Activated effector memory CD4-positive, alpha-beta T cell treated with Interleukin-2 at 50 U/mL for 16 hours (primary cell): ENCODE data around the gene FAM13A.

ENCODE experiments used
- DNase-seq: peaks from one replicate; pipeline ENCODE4 v3.0.0-alpha.2; 2020

The FAM13A gene

DNA sequence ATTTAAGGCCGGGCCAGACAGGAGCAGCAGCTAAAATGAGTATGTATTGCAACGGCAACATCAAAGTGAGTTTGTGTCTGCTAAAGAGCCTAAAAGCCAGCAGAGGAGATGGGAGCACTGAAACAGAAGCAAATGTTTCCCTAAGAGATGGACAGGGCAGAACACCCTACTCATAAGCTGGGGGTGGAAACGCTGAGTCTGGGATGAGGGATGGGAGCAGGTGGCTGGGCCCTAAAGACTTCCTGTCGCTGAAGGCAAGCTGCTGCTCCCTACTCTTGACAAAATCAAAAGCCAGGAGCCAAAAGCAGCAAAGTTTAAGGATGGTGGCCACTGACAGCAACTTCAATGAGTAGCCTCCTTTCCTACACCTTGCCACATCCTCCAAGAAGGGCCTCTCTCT, 318.8 kb downstream of the FAM13A start:
- DNase-seq: no peak

DNA sequence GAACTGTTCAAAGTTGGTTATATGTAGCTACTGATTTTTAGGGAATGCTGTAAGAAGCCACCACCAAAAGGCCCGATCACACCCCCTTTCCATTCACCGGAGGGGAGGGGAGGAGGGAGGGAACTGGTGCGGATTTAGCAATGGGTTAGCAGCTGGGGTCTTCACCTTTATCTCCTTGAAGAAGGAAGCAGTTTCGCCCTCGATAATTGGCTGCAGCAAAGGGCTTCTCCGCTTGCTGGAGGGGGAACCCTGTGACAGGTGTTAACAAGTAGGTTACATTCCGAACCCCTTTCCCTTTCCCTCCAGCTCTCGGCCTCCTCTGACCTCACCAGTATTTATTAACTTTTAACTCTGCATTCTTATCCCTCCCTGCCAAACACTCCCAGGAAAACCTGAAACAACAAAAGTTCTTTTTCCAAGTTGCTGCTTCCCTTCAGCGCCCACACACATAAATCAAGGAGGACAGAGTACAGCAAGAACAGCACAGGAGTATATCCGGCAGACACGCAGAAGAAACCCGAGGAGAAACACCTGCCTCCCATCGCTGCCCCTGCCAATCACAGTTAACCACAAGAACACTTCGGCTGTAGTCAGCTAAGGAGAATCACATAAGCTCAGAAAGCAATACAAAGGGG, 319.6 kb downstream of the FAM13A start:
- DNase-seq: no peak

DNA sequence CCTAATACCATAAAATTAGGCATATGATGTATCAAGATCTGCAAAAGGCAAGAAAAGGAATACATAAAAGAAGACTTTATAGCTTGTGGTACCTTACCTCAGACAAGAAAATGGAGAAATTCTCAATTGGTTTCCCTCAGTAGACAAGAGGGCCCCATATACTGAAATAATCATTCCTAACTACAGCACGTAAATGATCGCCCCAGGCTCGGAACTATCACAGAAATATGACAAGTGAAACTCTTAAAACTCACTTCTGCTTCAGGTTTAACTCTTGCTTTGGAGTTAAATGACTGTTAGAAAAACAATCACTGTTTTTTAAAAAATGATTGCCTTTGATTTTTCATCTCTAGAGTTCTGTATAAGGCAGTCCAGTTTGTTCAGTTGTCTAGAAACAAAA, 320.7 kb downstream of the FAM13A start:
- DNase-seq: no peak

DNA sequence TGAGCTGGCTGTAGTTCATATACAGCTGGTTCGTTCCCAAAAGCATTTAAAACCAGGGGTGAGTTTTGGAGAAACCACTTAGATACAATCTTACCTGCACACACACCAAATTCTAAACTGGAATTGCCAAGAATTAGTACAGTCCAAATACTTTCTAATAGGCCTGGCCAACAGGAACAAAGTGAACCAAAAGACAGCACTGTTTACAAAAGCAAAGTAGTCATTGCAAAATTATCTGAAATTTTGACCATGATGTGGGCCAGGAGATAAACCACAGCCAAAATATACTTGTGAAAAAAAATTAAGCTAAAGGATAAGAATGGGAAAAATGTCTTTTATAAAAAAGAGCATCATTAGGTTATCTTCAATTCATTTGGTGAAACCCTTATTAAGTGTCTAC, 321.4 kb downstream of the FAM13A start:
- DNase-seq: no peak

DNA sequence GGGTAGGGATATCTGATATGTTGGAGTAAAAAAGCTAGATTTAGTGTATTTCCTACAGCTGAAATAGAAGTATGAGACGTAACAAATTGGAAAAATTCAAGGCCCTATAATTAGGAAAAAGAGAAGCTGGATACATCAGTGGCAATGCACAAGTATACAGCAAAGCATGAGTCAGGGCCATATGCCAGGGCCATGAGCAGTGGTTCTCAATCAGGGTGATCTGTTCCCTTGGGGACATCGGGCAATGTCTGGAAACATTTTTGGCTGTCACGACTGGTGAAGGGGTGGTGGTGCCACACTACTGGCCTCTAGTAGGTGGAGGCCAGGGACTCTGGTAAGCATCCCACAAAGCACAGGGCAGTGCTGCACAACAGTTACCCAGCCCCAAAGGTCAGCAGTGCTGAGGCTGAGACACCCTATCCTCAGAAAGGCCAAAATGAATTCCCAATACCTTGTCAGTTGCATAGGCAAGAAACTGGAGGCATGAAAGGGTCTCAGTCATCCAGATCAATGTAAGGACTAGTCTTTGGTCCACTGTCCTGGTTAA, 322.5 kb downstream of the FAM13A start:
- no peak for DNase-seq

DNA sequence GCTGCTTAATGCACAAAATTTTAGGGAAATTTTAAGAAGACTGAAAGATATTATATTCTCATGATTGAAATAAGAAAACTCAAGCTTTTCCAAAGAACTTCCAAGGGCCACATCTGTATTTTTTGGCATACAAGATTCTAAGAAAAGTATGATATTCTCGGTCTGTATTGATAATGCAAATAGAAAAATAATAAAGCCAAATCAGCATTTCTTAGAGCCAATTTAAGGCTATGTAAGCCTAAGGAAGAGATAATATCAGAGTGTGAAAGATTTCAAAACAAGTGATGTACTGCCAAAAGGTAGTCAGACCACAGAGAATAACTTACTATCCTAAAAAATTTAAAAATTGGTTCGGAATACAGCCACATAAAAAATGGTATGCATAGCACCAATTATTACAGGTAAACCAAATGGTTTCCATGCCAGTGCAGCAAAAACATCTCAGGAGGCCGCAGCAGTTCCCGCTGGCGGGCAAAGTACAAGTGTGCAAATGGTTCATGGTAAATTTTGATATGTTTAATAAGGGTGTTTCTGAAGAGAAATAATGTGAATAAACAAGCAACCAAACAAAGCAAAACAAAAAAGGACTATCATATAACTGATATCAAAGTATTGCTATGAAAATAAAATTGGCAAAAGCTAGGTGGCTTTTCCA, 324.1 kb downstream of the FAM13A start:
- DNase-seq: no peak

DNA sequence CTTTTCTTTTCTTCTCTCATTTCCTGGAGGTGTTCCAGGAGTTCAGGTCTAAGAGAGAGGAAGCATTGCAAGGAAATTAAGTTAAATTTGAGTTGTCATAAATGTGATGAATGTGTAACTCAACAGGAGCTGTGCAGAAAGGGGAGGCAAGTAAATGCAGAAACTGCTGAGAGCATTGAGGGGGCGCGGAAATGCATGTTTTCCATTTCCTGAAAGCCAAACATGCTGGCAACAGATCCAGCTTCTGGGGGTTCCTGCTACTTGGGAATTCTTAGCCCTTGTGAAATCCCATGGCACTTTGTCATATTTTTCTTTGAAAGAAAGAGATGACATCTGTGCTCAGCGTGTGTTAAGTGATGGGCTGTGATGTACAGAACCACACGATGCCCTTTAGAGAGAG, 325.6 kb downstream of the FAM13A start:
- no peak for DNase-seq

DNA sequence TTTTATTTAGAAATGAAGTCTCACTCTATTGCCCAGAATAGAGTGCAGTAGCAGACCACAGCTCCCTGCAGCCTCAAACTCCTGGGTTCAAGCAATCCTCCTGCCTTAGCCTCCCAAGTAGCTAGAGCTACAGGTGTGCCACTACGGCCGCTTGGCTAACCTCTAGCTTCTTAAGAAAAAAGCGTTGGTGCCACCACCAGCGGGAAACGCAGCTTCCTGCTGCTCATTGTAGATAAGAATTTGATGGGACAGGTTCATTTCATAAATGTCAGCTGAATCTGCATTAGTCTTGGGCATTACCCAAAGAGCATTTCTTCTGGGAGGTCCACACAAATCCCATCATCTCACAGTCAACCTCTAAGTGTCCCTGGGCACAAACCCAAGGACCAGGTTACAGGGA, 326.2 kb downstream of the FAM13A start:
- DNase-seq: no peak

DNA sequence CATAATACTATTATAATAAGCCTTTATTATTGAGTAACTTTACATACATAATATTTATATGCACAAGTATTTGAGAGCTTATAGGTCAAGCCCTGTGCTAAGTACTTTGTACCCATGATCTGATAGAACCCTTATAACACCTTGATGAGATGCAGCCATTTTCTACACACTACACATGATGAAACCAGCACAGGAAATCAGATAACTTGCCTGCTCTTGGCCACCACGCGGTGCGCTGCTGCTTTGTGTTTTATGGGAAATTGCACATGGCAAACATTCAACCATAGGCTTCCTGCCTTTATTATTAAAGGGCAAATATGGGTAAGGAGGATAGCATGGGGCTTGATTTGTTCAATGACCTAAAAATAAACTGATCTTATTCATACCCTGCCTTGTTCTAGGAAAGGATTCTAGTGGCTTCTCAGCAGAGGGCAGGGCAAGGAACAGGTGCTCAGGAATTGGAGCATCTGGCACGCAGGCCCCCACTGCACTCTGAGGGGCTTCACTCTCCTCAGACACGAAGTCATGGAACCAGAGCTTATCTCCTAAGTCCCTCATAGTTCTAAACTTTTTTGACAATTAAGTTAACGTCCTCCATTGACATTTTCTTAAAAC, 327.7 kb downstream of the FAM13A start:
- DNase-seq: no peak

DNA sequence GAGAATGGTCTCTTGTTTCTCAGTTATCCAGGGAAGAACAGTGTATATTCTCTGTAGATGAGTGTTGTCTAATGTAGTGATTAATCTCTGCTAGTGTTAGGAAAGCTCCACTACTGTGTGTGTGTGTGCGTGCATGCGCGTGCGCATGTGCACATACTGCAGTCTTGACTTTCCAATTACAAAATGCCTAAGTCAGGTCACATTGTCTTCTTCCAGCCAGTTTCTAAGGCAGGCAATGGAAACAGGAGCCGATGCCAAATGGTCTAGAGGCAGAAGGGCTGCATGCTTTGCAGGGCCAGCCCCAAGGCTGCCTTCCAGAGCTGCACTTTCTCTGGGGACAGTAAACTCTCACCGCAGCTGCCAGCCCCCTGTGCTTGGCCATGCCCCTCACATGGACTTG, 328.8 kb downstream of the FAM13A start:
- DNase-seq: no peak

DNA sequence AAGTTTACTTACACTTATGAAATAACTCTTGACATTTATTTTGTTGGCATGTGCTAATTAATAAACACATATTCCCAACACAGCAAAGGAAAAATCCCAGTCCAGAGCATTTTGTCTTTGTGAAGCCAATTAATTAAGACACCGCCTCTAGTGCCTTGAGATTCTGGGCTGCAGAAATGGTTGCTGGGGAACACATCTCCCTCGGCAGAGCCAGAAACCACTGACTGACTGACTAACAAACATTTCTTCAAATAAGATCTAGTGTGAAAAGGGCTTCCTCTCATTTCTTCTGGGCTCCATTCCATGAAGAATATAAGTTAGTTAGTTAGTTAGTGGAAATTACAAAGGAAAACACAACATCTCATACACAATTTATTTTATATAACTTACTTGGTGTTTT, 331.0 kb downstream of the FAM13A start:
- no peak for DNase-seq

DNA sequence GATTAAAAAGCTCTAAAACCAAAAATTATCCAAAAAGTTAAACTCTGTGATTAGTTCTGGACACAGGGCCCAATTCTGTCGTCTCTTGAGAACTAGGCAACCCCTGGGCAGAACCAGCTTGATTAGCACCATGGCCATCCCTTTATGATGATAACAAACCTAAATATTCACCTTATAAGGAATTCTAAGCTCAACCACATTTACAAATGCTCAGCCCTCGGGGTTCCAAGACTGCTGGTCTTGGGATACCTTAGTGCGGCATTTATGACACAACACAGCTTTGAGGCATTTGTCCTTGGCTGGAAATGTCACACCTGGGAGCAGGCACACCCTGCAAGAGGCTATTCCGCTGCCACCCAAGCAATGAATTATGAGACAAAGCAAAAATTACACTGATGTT, 331.8 kb downstream of the FAM13A start:
- no peak for DNase-seq

DNA sequence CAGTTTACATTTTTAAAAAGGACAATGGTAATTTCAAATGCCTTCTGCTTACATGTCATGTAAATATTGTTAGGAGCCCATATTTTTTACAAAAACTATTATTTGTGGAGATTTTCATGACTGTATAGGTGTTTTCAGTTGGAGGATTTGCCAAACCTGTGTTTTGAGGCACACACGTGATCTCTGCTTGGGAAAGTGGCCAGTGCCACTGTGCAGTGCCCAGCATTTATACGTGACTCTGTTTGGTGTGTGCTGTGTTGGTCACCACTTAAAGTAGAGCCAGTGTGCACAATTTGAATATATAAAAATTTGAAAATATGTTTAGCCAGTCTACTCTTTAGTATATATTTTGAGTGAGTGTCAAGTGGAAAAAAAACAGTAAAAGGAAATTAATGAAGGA, 332.6 kb downstream of the FAM13A start:
- no peak for DNase-seq

DNA sequence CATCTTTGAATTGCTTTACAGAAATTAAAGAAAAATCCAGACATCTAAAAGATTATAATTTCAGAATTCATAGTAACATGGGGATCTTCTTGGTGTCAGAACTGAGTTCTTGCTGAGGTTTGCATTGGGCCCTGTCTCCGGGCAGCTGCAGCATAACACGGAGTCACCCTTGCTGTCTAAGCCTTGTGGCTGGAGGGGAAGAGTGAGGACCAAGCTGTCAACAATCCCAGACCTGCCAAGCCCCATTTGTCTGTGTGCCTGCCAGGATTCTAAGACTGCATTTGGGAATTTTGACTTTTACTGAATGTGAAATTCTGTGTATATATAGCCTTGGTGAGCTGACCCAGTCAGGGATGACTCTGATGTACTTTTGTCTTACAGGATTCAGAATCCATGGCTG, 334.2 kb downstream of the FAM13A start:
- DNase-seq: no peak

DNA sequence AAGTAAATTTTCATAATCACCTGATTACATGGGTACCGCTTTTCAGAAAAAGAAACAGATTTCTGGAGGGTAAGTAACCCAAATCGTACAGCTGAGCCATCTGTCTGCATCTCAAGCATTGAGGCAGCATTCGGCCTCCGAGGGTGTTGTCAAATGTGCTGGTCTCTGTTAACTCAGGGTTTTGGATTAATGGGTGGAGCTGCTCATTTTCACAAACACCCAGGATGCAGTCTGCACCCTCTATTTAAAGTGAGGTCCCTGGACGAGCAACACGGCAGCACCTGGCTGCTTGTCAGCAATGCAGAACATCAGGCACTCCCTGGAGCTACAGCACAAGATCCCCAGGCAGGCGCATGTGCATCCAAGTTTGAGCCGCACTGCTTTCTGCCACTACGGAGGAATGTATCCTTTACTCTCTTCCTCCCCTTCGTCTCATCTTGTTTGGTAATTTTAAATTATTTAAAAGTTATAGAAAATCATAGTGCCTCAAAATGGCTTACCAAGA, 334.7 kb downstream of the FAM13A start:
- no peak for DNase-seq

DNA sequence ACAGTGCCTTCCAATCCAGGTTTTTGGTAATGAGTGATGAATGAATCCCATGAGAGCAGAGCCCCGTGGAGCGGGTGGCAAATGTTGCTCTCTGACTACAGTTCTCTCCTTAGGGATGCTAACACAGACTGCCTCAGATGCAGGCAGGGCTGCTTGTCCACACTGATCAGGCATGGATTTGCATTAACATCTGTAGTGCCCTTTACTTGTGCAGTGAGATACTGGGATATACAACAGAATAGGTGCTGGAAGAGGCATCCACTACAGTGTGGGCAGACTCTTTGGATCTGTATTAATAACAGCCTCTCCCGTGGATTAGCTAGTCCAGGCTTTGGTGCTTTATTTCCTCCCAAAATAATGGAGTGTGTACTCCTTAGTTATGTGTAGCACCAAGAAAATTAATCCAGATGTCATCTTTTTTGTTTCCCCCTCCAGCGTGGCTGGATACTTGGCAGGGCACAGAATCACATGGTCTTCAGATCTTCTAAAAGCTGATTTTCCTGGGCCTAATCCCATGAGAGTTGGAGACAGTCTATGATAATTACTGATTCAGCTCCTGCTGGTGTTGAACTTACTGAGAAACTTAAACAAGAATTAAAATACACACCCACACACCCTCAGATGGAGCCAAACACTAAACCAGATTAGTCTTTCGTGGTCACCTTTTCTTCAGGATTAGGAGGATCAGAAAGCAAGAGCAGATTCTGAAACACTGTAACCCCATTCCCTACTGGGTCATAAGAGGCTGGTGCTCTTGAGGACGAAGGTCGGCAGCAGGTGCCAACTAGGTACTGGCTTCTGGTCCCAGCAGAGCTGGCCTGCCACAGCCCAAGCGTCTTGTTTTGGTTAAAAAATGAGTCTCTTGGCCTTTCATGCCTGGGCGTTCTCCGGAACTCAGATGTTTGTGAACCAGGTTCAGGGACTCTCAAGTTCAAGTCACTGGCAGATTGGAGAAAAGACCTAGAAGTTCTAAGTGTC, 336.2 kb downstream of the FAM13A start:
- DNase-seq: no peak

DNA sequence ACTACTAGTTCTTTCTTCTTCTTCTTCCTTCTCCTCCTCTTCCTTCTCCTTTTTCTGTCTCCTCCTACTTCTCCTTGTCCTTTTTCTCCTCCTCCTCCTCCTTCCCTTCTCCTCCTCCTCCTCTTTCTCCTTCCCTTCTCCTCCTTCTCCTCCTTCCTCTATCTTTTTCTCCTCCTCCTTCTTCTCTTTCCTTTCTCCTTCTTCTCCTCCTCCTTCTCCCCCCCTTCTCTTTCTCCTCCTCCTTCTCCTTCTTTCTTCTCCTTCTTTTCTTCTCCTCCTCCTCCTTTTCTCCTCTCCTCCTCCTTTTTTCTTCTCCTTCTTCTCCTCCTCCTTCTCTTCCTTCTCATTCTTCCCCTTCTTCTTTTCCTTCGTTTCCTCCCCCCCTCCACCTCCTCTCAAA, 337.6 kb downstream of the FAM13A start:
- DNase-seq: no peak

DNA sequence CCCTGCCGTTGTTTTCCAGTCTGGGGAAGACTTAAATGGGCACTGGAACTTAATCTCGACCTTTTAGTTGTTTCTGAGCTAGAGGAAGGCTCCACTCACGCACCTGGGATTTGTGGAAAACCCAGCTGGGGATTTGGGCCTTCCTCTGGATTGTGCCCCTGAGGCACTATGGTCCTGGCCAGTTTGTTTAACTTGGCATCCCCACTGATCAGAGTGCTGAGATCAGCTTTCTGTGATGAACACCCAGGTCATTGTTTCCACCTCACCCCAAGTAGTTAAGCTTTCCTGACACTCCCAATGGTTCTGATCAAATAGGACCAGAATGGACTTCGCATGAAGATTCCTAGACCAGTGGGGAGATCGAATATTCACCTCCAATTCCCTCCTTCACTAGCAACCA, 338.9 kb downstream of the FAM13A start:
- no peak for DNase-seq

DNA sequence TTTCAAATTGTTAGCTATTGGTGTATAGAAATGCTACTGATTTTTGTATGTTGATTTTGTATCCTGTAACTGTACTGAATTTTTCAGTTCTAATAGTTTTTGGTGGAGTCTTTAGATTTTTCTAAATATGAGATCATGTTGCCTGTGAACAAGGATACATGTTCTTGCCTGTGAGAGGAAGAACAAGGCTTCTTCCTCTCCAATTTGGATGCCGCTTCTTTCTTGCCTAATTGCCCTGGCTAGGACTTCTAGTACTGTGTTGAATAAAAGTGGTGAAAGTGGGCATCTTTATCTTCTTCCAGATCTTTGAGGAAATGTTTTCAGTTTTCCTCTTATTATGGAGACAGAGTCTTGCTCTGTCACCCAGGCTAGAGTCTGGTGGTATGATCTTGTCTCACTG, 343.2 kb downstream of the FAM13A start:
- no peak for DNase-seq

DNA sequence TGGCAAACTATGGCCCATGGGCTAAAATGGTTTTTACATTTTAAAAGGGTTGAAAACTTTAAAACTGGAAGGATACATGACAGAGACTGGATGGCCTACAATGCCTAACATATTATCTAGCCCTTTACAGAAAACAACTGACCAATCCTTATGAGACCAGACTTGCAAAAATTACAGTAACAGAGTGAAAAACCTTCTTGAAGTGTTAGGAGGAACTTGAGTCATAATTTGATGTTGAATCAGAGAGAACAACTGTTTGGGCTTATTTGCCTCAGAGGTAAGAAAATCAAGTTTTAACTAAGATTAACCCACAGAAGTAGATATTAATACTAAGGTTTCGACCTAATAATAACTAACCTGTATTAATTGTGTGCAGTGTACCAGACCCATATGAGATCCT, 347.0 kb downstream of the FAM13A start:
- no peak for DNase-seq

DNA sequence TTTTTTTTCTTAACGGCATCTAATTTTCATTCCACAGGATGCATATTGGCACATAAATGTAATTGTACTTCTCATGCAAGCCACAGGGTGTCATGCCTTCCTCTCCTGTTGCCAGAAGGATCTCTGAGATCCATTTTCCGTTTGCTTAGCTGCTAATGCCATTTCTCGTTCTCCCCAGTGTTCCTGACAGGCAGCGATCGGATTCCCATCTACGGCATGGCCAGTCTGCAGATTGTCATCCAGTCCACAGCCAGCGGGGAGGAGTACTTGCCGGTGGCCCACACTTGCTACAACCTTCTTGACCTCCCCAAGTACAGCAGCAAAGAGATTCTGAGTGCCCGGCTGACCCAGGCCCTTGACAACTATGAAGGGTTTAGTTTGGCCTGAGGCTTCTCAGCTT, 350.4 kb downstream of the FAM13A start:
- DNase-seq: no peak

DNA sequence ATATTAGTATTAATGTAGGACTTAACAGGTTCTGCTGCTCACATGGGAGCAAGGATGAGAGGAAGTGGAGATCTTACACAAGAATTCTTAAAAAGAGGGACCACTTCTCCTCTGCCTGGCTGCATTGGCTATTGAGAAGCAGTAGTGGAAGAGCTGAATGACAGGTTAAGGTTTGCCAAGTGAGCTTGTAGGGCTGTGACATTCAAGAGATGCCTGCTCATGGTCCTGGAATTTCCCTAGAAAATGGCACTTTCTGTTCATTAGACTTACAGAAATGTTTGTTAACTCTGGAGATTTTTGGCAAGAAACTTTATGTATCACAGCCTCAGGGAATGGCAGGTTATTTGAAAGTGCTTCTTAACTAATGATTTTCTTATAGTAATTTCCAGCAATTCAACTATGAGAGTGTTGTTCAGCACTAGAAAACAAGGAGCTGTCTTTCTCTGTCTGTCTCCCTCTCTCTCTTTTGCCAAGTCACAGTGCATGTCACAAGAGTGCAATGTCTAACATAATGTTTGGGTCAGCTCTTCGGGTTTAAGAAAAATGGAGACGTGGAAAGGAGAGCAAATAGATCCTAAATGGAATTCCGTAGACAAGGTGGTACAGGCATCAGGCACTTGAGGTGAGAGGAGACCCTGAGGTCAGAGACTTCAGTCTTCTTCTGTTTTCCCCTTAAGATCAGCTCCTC, 351.0 kb downstream of the FAM13A start:
- no peak for DNase-seq
